ENCODE data around the gene SMARCB1. TPM values are rescaled to one million over a fixed set of nuclear protein-coding genes. Genes with fewer than 3 reads are reported as not detected.

The SMARCB1 gene
- total and polyA plus RNA-seq, 2 experiments from 2014 or later: 114 to 132 TPM

- no peak for TF ChIP-seq ZNF462 (CRISPR knock-in tag; IDR thresholded peaks at IDR 0.05)
- no peak for TF ChIP-seq CTCF (conservative IDR thresholded peaks at IDR 0.05; ENCODE audit: low read depth in 2 of 2)
- no peak for TF ChIP-seq CREB1 (CRISPR knock-in tag; IDR thresholded peaks at IDR 0.05; ENCODE audit: low read depth)
- no peak for TF ChIP-seq ZNF114 (CRISPR knock-in tag; IDR thresholded peaks at IDR 0.05)
- TF ChIP-seq POLR2AphosphoS5 (IDR thresholded peaks at IDR 0.05; ENCODE audit: low read depth): no peak
- TF ChIP-seq STAT1 (IDR thresholded peaks at IDR 0.05; ENCODE audit: unreplicated experiment): no peak
- no peak for TF ChIP-seq REST (IDR thresholded peaks at IDR 0.05; ENCODE audit: unreplicated experiment)
- no peak for TF ChIP-seq JUNB (IDR thresholded peaks at IDR 0.05; ENCODE audit: unreplicated experiment)
- TF ChIP-seq NANOG (IDR thresholded peaks at IDR 0.05; ENCODE audit: borderline replicate concordance): no peak
Measured at GRCh38 chr22:23845265-23846080, 58.7 kb downstream of the SMARCB1 start (continued).

All from GM23338 (cell line).